GM18868 (cell line): ENCODE measurements around the gene PLBD2.

Experiments
- ATAC-seq: cut with Tn5 transposase; IDR thresholded peaks from one replicate; pipeline ENCODE4 v1.9.1; 2021; ENCODE audit warnings: mild to moderate bottlenecking, moderate library complexity; ENCODE audit not compliant: unreplicated experiment

PLBD2 gene

GRCh38 chr12:113358381-113359132, at the start of gene PLBD2:
PLBD2 (plus strand) TSS chr12:113358587; CDS start chr12:113358601, 14 bp downstream.
- ATAC-seq = peak; percentile 90

GRCh38 chr12:113310489-113310888, 47.9 kb upstream of the PLBD2 start:
- no peak for ATAC-seq

DNA sequence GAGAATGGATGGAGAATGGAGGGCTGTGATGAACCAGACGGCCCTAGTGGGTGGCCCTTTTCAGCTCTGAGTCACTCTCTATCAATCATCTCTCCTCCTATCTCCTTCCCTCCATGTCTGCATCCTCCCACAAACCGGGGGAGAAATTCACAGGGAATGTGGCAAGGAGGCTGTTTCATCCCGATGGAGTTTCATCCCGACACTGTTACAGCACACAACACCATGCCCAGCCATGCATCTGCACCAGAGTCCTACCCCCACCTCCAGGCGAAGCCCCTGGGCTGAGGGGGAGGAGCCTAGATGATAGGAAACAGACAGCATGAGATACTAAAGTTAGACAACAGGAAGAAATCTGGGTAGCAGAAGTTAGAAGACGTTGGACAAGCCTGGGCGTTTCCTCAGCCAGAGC, 44.3 kb upstream of the PLBD2 start:
- no peak for ATAC-seq

GRCh38 chr12:113315358-113315757, 43.0 kb upstream of the PLBD2 start:
- ATAC-seq = no peak

GRCh38 chr12:113316155-113316554, 42.2 kb upstream of the PLBD2 start:
- ATAC-seq = no peak

- no peak for ATAC-seq
Measured at GRCh38 chr12:113317122-113317521, 41.3 kb upstream of the PLBD2 start.

DNA sequence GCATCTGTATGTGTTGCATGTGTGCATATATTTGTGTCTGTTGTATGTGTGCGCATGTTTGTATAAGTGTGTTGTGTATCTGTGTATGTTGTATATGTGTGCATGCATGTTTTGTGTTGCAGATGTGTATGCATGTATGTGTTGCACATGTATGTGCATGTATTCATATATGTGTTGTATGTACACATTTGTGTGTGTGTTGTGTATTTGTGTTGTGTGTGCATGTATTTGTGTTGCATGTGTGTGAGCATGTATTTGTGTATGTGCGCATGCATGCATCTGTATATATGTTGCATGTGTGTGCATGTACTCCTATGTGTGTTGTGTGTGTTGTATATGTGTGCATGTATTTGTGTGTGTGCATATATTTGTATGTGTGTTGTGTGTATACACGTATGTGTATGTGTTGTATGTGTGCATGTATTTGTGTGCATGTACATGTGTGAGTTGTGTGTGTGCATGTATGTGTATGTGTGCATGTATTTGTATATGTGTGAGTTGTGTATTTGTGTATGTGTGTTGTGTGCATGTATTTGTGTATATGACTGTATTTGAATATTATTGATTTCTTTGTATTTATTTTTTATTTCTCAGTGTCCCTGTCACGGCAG, 40.2 kb upstream of the PLBD2 start:
- ATAC-seq = no peak

DNA sequence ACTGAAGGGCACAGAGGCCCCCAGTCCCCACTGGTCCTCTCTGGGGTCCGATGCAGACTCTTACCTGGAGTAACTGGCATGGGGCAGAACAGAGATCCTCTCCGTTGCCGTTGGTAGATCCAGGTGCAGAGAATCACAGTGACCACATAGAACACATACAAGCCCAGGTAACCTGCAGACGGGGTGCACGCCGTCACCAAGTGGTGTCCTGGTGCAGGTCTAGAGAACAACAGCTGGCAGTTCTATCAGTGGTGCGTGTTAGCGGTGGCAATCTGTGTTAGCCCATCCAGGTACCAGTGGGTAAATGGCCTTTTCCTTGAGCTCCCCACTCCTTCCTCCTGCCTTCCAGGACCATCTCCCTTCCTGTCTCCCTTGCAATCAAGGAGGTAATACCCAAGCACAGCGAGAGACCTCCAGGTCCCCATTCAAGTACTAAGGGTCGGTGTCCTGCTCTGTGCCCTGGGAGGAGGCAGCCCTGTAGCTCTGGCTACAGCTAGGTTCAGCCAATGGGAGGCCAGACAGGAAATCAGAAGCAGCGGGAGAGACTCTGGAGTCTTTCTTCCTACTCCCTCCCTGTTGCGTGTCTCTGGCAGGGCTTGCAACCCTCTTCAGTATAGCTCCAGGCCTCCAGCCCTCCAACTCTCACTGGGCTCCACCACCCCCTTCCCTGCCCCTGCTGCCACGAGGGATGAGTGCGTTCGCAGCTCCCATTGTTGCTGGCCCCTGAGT, 39.3 kb upstream of the PLBD2 start:
- no peak for ATAC-seq

GRCh38 chr12:113320401-113320800, 38.0 kb upstream of the PLBD2 start:
- ATAC-seq = no peak

- ATAC-seq = no peak
Measured at GRCh38 chr12:113322343-113322742, 36.0 kb upstream of the PLBD2 start.

GRCh38 chr12:113325916-113326315, 32.5 kb upstream of the PLBD2 start:
- ATAC-seq = no peak

- ATAC-seq = no peak
Measured at GRCh38 chr12:113326775-113327395, 31.5 kb upstream of the PLBD2 start.

GRCh38 chr12:113328368-113328889, 30.0 kb upstream of the PLBD2 start:
- ATAC-seq = no peak

DNA sequence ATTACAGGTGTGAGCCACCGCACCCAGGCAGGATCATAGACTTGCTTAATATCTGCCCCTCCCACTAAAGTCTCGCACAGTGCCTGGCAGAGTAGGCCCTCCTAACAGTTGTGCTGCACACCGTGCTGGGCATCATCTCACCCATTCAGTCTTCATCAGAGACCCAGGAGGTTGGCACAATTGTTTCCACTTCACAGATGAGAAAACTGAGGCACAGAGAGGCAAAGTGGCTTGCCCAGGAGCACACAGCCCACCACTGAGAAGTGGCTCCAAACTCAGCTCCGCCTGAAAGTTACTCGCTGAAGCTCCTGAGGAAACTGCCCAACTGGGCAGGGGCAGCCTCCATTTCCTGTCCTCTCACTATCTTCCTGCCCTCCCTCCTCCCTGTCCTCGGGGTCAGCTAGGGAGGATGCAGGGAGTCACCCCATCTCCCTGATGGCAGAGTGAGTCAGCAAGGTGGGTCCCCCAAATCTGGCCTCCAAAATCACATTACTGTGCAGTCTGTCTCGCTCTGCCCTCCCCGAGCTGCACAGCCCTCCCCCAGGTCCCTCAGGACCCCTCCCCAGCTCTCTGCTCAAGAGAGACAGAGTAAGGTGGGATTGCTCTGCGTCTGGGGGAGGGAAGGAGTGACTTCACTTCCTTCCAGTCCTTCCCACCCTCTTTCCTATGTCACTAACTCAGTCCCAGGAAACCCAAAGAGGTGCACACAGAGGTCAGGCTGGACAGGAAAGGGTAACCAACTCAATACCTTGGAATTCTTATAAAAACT, 29.2 kb upstream of the PLBD2 start:
- no peak for ATAC-seq

- no peak for ATAC-seq
Measured at GRCh38 chr12:113329791-113330417, 28.5 kb upstream of the PLBD2 start.

DNA sequence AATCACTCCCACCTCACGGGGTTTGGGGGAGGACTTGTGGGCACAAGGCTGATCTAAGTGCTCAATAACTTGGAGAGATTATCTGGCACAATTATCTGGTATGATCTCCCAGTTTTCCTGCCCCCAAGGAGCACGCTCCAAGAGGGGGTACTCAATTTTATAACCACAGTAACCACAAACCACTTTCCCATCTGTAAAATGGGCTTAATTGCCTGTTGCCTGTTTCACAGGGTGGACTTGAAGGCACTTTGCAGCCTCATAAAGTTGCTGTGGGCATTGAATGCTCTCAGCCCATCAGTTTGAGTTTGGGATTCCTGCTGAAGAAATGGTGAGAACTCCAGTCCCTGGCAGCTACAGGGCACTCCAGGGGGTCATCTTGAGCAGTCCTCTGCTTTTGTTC, 27.9 kb upstream of the PLBD2 start:
- no peak for ATAC-seq

- no peak for ATAC-seq
Measured at GRCh38 chr12:113332688-113333417, 25.5 kb upstream of the PLBD2 start.

DNA sequence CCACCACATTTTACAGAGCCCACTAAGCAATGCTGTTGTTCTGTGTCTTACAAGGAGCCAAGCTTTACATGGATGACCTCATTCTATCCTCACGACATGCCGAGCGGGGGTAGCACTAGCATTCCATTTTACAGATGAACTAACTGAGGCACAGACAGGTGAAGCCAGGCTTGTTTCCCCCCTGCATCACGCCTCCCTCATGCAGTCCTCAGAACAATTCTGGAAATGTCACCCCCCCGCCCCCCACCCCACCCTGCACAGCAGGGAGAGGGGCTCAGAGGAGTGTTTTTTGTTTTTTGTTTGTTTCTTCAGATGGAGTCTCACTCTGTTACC, 25.0 kb upstream of the PLBD2 start:
- ATAC-seq = no peak
